GM12878 (cell line): ENCODE measurements around the gene MLPH. TPM values are rescaled to one million over a fixed set of nuclear protein-coding genes. Genes with fewer than 3 reads are reported as not detected.

Experiments
- ATAC-seq: fragments of 200-7000 bp; cut with Tn5 transposase; 3 replicates; pipeline ENCODE4 v1.9.1; 2020; ENCODE audit warnings: mild to moderate bottlenecking, moderate library complexity
- BruUV-seq: library from RNA; stranded (reverse); fragments of 400-500 nt; replicated peaks from 2 replicates; lab custom pipeline; 2021; lab: Mats Ljungman, UMichigan
- CTCF ChIA-PET: fragments of 300-600 bp; sonication (Branson Sonifier 250); formaldehyde crosslinking; extraction: SDS; loops from one replicate; lab custom pipeline; 2021; ENCODE audit warnings: inconsistent platforms; lab: Yijun Ruan, JAX
- POLR2A ChIA-PET: fragments of 350-600 bp; formaldehyde crosslinking; extraction: SDS; loops from one replicate; lab custom pipeline; 2021; ENCODE audit warnings: inconsistent platforms; lab: Charles Lee
- RAD21 ChIA-PET: fragments of 300-600 bp; sonication (Branson Sonifier 250); formaldehyde crosslinking; loops from one replicate; lab custom pipeline; 2023; ENCODE audit warnings: antibody characterized with exemption; ENCODE audit not compliant: unreplicated experiment; lab: Charles Lee
- SMC1A ChIA-PET: fragments of 300-600 bp; sonication (Branson Sonifier 250); formaldehyde crosslinking; loops from one replicate; lab custom pipeline; 2023; ENCODE audit not compliant: unreplicated experiment, uncharacterized antibody; lab: Charles Lee
- DNase-seq: peaks from one replicate; pipeline ENCODE4 v3.0.0-alpha.2; 2011; ENCODE audit warnings: low read depth, low spot score
- FAIRE-seq: peaks from 3 replicates; lab custom pipeline; 2011; peaks lifted over from hg19 to GRCh38; lab: Jason Lieb, UNC
- H2AFZ ChIP-seq: 2 replicates; pipeline ENCODE4 v1.6.0; 2011; ENCODE audit warnings: low read depth, low read length, control low read depth; ENCODE audit not compliant: control insufficient read depth
- H3K27ac ChIP-seq: 2 replicates; pipeline ENCODE4 v1.5.1; 2011; ENCODE audit warnings: control low read depth; ENCODE audit not compliant: control insufficient read depth, insufficient read depth
- H3K27me3 ChIP-seq, 2 experiments: replicated peaks in 1 of 2; 2 replicates each; pipeline versions ENCODE4 v1.6.0 to v1.6.1; 2011; ENCODE audit warnings: low read length in 1 of 2; ENCODE audit not compliant: control insufficient read depth in 2 of 2, insufficient read depth in 2 of 2
- H3K36me3 ChIP-seq, 2 experiments: 2 replicates each; pipeline ENCODE4 v1.5.1; 2011; ENCODE audit warnings: low read length in 1 of 2; ENCODE audit not compliant: control insufficient read depth in 2 of 2, insufficient read depth in 2 of 2
- H3K4me1 ChIP-seq: 2 replicates; pipeline ENCODE4 v1.6.1; 2011; ENCODE audit warnings: mild to moderate bottlenecking, low read length, moderate library complexity, mixed read lengths; ENCODE audit not compliant: control insufficient read depth, insufficient read depth
- H3K4me2 ChIP-seq: 2 replicates; pipeline ENCODE4 v1.6.0; 2011; ENCODE audit warnings: control low read depth; ENCODE audit not compliant: control insufficient read depth, insufficient read depth
- H3K4me3 ChIP-seq: fragments of 200-600 bp; sonication (generic); 2 replicates; pipeline ENCODE4 v1.5.1; 2016
- H3K79me2 ChIP-seq: 2 replicates; pipeline ENCODE4 v1.6.0; 2011; ENCODE audit warnings: low read length; ENCODE audit not compliant: control insufficient read depth, insufficient read depth
- H3K9ac ChIP-seq: 2 replicates; pipeline ENCODE4 v1.8.0; 2011; ENCODE audit warnings: low read length, control low read depth, mixed read lengths; ENCODE audit not compliant: control insufficient read depth, insufficient read depth
- H3K9me3 ChIP-seq: replicated peaks from 3 replicates; pipeline ENCODE4 v1.5.1; 2011; ENCODE audit warnings: mild to moderate bottlenecking, low read length; ENCODE audit not compliant: control insufficient read depth, insufficient read depth
- H4K20me1 ChIP-seq: 2 replicates; pipeline ENCODE4 v1.6.0; 2011; ENCODE audit not compliant: control insufficient read depth, insufficient read depth
- BCL11A ChIP-seq: IDR thresholded peaks from 2 replicates; pipeline ENCODE4 v1.6.1; 2011; ENCODE audit warnings: low read depth, low read length
- ETV6 ChIP-seq, 2 experiments: fragments of 450-650 bp in 1 of 2; IDR thresholded peaks in 1 of 2; conservative IDR thresholded peaks in 1 of 2; 2 replicates each; pipeline ENCODE4 v1.6.1; 2014; ENCODE audit warnings: antibody characterized with exemption in 1 of 2, borderline replicate concordance in 1 of 2, low read depth in 1 of 2, mild to moderate bottlenecking in 1 of 2, moderate library complexity in 1 of 2
- KDM1A ChIP-seq: fragments of 200-600 bp; sonication (generic); IDR thresholded peaks from 2 replicates; pipeline ENCODE4 v1.6.1; 2016; ENCODE audit warnings: borderline replicate concordance
- NBN ChIP-seq: fragments of 450-650 bp; IDR thresholded peaks from 2 replicates; pipeline ENCODE4 v1.6.1; 2016
- ZBTB40 ChIP-seq: fragments of 450-650 bp; IDR thresholded peaks from 2 replicates; pipeline ENCODE4 v1.6.1; 2016; ENCODE audit warnings: mild to moderate bottlenecking, moderate library complexity, borderline replicate concordance
- WGBS: methylation state at CpG from one replicate; pipeline ENCODE4 v1.1.6; 2016; ENCODE audit warnings: low lambda C conversion rate; ENCODE audit not compliant: insufficient replicate concordance, insufficient coverage; ENCODE audit errors: missing lambda C conversion rate; 5-methylcytosine and 5-hydroxymethylcytosine counted together
- in situ Hi-C: fragments of 300-500 bp; cut with MboI; formaldehyde crosslinking; loops from 9 replicates; pipeline ENCODE4 v1.14.3; 2018; ENCODE audit warnings: mixed read lengths
- intact Hi-C: fragments of 100-400 bp; cut with micrococcal nuclease; formaldehyde crosslinking; loops from one replicate; pipeline ENCODE4 v1.14.2; 2022; ENCODE audit not compliant: unreplicated experiment
- polyA plus RNA-seq, 11 experiments: library from polyadenylated mRNA; depleted of rRNA in 4 of 11; unstranded in 6 of 11; stranded (reverse) in 5 of 11; fragments of >200 nt; fragmentation: Nextera tagmentation in 4 of 11; fragmentation: Illumina TruSeq in 1 of 11; extraction: Ambion mirVana in 4 of 11; extraction: Trizol in 1 of 11; gene quantifications; 1 replicate in 1 of 11; 2 replicates in 10 of 11; pipeline versions ENCODE4 v1.2.1 to v1.2.3, GENCODE V29; 2011 to 2016; ENCODE audit warnings: inconsistent platforms in 2 of 11, missing spikeins in 2 of 11, low read depth in 1 of 11
- total RNA-seq, 4 experiments: library from RNA; depleted of rRNA in 3 of 4; stranded (reverse); fragments of >200 nt in 3 of 4; fragmentation: Illumina TruSeq in 1 of 4; extraction: Trizol in 1 of 4; gene quantifications; 2 replicates each; pipeline versions ENCODE4 v1.2.1 to v1.2.3, GENCODE V29; 2013 to 2021

MLPH gene
- total and polyA plus RNA-seq, 10 of the 15 experiments (the other 5 are each of a cell fraction or from before 2014, with no cell fraction given): 0.16 to 0.85 TPM; not detected in 8

GRCh38 chr2:237490009-237490711 lies 3.1 kb downstream of the MLPH start:
- FAIRE-seq: no peak

More at GRCh38 chr2:237490009-237490711, 3.1 kb downstream of the MLPH start:
- SMC1A ChIA-PET: no interaction called here
- H3K27ac ChIP-seq: no peak overlapping the region
- 22% methylated on average over 5 of the region's 8 CpGs for WGBS
- peaks cover 4 to 10% of the 10 kb centered on the region in 2 experiments; a peak in 2 of 4 replicates for H3K27me3 ChIP-seq
- H4K20me1 ChIP-seq: no peaks in the 10 kb centered on the region
- H3K4me1 ChIP-seq: no peaks in the 10 kb centered on the region
- H3K4me2 ChIP-seq: no peak overlapping the region
- no peak for TF ChIP-seq KDM1A
- no peak for TF ChIP-seq BCL11A
- no peak for TF ChIP-seq NBN
- no peak for TF ChIP-seq ZBTB40
- TF ChIP-seq ETV6 (conservative IDR thresholded peaks at IDR 0.05 in 1 of 2, IDR thresholded peaks at IDR 0.05 in 1 of 2; ENCODE audit: borderline replicate concordance in 1 of 2, low read depth in 1 of 2): no peak
- BruUV-seq: no TSS peak
- H3K4me3 ChIP-seq: no peak overlapping the region
- intact Hi-C loops (no loop called here), in situ Hi-C loops (no loop called here)
- no peaks in the 10 kb centered on the region for H3K36me3 ChIP-seq
- H3K79me2 ChIP-seq: no peaks in the 10 kb centered on the region
- DNase-seq (no peak), ATAC-seq (no peak)
- no peak overlapping the region for H3K9ac ChIP-seq
- H2AFZ ChIP-seq: no peak overlapping the region
- RAD21 ChIA-PET: no interaction called here
- POLR2A ChIA-PET: no interaction called here
- H3K9me3 ChIP-seq: peaks cover 14% of the 10 kb centered on the region
- CTCF ChIA-PET: no interaction called here
